HG03175 (cell line): ENCODE data around the gene STK38L.

Source experiments
- ATAC-seq: cut with Tn5 transposase; IDR thresholded peaks from one replicate; pipeline ENCODE4 v1.9.1; 2021; ENCODE audit warnings: mild to moderate bottlenecking, moderate library complexity; ENCODE audit not compliant: unreplicated experiment

Gene STK38L

DNA sequence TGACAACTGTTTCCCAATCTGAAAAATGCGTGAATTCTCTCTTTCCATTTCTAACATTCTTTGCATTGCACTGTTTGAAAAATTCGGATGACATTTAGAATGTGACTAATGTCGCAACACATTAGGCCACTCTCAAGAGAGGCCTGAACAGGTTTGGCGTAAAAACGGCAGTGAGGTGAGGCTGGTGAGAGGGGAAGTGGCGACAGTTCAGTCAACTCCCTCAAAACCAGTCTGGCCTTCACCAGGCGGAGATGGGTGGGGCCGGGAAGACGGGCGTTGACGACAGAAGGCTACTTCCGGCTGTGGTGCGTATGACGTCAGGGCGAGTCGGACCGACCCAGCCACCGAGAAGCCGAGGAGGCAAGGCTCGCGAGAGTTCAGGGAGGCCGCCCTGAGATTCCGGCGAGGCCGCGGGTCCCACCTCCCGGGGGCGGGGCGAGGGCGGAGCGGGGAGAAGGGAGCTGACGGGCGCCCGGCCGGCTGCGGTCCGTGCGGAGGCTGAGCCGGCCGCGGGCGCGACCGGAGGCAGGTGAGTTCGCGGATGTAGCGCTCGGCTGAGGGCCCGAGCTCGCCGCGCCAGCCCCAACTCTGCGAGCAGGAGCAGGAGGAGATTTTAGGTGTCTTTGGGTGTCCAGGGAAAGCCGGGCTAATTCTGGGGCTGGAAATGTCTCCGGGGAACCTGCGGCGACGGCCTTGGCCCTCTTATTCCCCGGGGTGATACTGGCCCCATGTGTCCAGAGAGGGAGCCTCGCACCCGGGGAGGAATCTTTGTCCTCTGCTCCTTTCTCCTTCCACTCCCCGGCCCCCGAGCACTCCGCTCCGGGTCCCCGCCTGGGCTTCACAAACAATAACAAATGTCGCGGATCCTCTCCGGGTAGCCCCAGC lies at the start of gene STK38L:
Gene STK38L, plus strand, starts transcription at position 483 of the 885 bp plus-strand sequence. CDS start 53,435 bp downstream, outside the sequence.
- ATAC-seq, result peak; percentile 94

DNA sequence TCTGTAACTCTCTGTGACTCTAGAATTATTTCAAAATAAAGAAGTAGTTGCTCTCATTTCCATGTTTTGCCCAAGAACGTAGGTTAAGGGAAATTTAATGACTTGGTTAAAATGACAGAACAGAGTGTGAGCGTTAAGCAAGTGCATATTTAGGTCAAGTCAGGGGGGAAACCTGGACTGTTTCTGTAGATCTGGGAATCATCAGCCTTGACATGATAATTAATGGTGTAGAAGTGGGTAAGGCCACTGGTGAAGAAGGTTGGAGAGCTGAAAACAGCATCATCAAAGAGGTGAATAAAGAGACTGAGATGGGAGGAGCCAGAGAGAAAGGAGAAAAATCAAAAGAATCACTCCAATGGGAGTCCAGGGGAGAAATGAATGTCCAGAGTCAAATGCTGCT lies 49.4 kb upstream of the STK38L start:
- no peak for ATAC-seq

DNA sequence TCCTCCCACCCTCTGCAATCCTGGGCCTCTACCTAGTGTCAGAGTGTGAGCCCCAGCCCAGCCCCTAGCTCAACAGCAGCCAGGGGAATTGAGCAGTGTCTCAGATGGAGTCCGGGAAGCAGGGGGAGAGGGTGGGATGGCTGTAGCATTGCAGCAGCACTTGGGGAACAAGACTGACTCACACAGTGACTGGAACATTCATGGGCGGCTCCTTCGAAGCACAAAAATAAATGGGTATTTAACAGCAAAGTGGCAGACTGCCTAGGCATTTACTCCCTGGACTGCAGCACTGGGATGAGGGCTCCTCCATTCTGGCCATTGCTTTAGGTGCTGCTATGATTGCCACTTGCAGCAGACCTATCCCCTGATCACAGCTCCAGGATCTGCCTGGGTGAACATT lies 46.0 kb upstream of the STK38L start:
- ATAC-seq, result no peak

DNA sequence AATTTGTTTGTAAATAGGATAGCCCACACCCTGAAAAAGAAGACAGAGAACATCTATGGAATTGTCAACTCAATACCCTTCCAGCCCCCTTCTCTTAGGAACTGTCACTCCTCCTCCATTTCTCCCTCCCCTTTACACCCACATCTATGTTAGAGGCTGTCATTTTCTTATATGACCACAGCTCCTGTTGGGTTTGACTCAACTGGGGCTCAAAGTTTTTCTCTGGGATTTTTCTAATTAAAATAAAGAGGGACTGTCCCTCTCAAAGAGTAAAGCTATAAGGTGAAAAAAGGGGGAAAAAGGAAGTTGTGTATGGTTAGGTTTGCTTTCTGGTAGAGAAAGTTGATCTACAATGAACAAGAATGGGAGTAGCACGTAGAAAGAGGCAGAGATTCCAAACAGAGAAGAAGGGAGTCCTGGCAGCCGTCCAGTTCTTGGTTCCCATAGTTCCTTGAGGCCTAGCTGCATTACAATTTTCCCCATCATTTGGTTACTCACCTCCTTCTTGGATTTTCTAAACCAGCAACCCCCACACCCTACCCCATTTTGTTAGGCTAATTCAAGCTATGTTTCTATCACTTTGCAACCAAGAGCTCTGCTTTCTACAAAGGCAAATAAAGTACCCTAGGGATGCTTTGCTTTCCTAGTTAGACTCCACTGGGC lies 44.3 kb upstream of the STK38L start:
- no peak for ATAC-seq

DNA sequence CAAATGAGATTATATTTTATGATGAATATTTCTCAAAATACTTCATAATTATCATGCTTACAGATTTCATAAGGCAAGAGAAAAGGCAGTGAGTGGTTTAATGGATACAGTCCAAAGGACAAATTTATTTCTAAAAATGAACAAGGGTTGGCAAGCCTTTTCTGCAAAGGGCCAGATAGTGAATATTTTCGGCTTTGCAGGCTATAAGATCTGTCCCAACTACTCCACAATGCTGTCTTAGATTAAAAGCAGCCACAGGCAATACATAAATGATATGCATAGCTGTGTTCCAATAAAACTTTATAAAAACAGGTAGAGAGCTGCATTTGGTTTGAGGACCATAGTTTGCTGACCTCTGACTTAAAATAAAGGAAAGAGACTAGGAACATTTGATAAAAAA lies 42.9 kb upstream of the STK38L start:
- ATAC-seq, result no peak

DNA sequence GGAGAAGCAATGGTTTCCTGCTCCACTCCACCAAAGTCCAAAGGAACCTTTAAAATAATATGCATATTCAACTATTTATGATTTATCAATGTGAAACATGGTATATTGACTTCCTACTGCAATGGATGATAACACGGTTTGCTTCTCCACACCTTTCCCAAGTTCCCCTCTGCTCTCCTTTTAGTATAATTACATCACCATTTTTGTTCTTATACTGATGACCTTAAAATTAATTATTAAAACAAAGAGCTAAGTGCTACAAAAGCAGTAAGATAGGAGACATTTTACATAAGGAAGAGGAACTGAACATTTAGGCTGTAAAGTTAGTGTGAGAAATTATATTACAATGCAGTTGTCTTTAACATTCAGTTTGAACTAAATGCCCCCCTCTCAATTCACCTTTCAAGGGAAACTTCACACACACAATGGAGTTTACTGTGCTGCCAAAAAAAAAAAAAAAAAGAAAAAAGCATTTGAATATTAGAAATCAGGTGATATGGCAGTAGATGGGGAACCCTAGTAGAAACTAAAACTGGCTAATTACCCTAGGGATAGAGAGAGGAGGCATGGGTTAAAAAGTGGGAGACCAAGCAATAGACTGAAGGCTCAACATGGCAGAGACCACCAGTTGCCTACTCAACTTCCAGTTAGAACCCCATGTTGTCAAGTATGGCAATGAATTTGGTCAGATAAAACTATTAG lies 37.1 kb upstream of the STK38L start:
- ATAC-seq, result no peak

DNA sequence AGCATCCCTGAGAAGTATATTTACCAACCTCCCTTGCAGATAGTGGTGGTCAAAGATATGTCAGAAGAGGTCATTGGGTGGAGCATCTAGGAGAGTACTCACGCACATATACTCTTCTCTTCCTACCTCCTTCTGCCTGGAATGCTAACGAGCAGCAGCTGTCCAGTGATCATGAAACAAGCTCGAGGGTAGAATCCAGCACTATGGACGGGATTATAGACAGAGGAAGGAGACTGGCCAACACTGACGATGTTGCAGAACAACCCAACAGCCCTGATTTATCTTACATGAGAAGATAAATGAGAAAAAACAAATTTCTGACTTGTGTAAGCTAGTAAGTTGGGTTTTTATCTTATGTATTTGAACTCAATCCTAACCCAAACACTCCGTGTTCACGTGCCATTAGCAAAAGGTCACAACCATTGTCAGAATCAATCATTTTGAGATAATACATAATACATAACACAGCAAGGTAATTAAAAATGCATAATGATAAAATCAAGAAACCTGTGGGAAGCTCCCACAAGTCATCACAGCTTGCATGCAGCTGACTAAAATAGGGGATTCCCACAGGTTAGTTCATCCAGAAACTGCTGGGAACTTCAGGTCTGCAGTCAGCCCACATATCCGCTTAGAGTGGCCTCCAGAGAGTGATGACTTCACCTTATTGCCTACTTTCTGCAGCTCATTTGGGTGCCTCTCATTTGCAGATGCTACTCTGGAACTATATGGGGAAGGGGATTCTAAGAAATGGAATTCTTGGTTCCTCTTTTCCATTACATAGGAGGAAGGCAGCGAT lies 36.3 kb upstream of the STK38L start:
- peak; percentile 74 for ATAC-seq

DNA sequence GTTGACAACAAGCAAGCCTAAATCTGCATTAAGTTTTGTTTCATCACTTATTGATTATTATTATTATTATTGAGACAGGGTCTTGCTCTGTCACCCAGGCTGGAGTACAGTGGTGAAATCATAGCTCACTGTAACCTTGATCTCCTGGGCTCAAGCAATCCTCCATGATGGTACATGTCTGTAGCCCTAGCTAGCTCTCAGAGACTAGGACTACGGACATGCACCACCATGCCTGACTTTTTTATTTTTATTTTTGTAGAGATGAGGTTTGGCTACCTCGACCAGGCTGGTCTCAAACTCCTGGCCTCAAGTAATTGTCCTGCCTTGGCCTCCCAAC lies 35.7 kb upstream of the STK38L start:
- peak; percentile 21 for ATAC-seq

DNA sequence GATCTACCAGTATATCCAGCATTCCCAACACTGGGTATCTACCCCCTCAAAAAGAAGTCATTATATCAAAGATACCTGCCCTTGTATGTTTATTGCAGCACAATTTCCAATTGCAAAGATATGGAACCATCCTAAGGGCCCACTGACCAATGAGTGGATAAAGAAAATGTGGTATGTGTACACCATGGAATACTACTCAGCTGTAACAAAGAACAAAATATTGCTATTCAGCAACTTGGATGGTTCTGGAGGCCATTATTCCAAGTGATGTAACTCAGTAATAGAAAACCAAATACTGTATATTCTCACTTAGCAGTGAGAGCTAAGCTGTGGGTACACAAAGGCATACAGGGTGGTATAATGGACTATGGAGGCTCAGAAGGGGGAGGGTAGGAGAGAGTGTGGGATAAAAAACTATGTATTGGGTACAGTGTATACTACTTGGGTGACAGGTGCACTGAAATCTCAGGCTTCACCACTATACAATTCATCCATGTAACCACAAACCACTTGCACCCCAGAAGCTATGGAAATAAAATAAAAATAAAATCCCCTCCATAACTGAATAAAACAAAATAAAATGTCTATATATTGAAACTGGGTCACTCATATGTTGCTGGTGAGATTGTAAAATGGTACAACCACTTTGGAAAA lies 34.7 kb upstream of the STK38L start:
- no peak for ATAC-seq

DNA sequence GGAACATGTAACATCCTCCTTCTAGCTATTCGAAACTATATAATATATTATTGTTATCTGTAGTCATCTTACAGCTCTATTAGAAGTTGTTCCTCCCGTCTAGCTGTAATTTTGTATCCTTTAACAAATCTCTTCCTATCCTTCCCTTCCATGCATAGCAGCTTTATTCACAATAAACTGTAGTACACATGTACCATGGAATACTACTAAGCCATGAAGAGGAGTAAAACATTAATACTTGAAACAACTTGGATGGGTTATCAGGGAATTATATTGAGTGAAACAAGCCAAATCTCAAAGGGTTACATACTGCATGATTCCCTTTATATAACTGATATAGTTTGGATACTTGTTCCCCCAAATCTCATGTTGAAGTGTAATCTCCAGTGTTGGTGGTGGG lies 33.9 kb upstream of the STK38L start:
- ATAC-seq, result no peak

DNA sequence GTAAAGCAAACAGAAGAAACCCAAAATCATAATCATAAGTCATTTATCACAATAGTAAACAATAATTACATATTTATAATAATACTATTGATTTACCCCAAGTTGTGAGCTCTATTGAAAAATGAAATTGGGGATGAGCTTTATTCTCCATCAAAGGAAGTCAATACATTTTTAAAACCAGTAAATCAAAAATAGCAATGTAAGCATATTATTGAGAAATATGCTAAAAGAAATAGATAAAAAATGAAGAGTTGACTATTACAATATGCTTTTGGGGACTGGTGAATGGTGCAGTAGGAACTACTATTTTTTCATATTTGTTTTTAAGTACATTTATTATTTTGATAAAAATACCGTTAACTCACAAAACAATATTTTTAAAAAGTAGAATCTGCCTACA lies 31.2 kb upstream of the STK38L start:
- ATAC-seq, result no peak

DNA sequence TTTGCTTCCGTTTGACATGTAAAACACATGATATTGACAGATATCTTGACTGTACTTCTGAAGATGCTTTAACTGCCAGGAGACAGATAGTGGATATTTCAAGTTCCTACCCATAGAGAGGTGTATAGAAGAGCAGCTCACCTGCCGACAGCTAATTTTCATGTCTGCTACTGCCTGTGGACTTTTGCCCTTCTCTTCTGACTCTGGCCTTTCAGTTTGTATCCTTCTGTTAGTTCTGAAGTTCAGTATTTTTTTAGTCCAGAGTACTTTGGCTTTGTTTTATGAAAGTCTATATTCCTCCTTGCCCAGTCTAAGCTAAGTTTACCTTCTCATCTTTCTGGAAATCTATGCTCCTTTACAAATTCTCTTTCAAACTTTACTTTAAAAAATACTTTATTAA lies 30.8 kb upstream of the STK38L start:
- no peak for ATAC-seq

DNA sequence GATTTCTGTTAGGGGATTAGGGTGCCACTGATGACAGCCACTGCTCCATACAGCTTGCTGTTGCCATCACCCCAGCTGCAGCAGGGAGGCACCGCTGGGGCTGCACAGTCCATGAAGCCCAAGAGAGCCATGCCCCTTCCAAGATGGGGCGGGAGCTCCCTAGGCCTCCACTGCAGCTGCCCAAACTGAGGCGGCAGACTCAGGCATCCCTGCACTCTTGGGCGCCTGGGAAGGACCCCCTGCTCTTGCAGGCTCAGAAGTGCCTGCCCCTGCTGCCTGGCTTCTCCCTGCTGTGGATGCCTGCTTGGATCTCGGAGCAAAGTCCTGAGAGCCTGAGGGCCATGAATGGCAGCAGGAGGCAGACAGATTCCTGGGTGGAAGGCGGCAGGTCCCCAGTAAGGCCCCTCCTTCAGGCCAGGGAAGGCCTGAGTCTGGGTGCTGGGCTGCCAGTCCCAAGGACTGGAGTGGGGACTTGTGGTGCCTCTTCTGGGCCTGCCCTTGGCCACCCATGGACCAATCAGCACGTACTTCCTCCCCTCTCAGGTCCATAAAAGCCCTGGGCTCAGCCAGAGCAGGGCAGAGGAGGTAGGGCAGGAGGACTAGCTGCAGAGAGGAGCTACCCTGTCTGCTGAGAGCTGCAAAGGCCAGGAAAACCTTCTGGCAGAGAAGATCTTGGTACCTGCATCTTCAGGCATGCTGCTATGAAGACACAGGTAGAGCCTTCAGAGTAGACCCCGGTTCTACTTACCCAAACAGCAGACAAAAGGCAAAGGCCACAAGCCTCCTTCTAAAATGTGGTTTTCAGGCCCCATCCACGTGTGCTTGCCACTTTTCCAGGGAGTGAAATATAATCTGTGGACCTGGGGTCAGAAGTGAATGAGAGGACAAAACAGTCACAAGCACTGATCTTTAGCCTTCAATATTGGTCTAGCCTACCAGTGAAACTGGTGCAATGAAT lies 30.0 kb upstream of the STK38L start:
- no peak for ATAC-seq

DNA sequence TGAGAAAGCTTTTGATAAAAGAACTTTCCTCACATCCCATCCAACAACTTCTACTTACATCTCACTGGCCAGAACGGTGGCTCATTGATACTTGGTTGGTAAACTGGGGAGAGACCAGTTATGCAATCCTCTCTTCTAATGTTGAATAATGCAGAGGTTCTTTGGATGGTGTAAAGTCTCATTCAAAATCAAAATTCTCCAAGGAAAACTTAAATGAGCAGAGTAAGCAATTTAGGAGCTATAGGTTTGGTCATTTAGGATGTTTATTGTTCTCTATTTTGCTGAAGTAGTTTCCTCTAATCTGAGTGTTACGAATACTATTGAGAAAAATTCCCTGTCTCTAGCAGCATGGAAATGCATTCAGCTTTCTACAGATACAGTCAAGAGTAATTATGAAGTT lies 26.5 kb upstream of the STK38L start:
- no peak for ATAC-seq

DNA sequence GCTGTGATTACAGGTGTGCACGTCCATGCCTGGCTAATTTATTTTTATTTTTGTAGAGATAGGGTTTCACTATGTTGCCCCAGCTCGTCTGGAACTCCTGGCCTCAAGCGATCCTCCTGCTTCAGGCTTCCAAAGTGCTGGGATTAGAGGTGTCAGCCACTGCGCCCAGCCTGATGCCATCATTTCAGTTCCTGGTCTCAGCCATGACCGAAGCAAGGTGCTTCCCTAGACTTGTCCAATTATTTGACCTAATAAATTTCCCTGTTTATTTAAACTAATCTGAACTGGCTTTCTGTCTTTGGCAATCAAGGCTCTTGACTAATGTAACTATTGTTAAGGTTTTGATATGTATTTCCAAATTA lies 24.4 kb upstream of the STK38L start:
- ATAC-seq, result no peak

DNA sequence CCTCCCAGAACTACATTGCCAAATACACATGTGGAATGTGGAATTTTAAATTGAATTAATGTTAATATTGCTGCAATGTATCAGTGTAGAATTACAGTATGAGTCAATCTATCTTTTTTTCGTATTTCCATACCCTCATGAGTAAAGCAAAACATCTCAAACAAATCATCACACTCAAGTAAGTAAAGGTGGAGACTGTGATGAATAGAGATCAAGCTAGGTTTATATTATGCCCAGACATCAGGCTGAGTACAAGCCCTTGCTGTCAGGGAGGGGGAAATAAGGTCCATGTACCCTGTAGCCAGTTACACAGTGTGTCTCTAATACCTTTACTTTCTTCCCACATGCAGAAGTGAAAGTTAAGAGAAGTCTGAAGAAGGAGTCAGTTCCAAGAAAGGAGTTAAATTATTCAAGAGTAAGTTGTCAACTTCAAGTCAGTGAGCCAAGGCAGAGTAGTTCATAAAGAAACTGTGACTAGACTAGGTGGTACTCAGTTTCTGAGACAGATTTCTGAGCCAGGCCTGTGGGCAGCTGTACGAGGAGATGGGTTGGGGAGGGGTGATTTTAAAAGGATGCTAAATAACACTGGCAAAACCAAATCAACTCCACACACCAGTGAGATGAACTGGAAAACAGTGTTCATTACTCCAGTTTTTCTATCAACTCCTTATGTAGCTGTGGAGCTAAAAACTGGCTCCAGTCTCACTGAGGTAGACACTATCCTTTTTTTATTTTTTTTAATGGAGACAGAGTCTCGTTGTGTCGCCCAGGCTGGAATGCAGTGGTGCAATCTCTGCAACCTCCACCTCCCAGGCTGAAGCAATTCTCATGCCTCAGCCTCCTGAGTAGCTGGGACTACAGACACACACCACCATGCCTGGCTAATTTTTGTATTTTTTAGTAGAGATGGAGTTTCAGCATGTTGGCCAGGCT lies 23.8 kb upstream of the STK38L start:
- peak; percentile 59 for ATAC-seq

DNA sequence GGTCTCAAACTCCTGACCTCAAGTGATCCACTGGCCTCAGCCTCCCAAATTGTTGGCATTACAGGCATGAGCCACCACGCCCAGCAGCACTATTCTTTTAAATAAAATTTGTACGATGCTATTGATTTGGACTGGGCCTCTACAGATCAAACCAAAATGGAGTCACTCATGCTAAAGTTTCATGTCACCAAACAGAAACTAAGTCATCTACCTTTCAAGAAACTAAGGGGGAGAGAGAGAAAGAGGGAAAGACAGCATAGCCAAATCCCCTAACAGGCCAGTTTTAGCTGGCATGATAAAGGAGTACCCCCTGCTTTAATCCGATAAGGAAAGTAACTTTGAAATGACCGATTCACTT lies 23.1 kb upstream of the STK38L start:
- ATAC-seq, result no peak

DNA sequence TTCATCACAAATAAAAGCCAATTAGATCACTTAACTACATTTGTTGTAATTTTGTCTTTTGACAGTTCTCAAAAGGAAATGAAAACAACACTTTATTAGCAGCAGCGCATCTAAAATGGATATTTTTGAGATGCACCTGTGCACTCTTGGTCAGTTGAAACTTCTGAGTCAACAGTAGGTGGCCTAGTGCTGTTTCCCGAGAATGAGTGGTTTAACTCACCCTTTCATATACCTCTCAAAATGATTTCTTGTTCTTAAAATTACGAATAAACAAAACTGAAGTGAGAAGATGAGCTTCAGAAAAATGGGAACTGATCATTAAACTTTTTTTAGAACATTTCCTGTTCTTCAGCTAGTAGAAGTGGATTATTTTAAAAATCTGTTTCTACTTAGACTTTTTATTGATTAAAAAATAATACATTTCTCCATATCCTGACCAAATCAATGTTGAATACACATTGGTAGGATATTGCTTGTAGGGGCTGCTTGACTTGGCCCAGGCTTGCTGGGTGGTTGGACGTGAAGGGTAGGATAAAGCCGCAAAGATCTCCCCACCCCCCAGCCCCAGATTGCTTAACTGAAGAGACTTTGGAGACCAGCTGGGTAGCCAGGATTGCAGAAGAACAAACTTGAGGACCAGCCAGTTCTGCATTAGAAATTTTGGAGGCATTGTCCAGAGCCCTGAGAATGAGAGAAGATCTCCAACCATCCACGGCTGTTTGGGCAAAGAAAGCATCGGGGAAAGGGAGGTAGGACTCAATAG lies 22.3 kb upstream of the STK38L start:
- peak; percentile 77 for ATAC-seq
